Fibroblast of lung (primary cell): Measurements from ENCODE around the gene MACROD2. TPM values are rescaled to one million over a fixed set of nuclear protein-coding genes. Genes with fewer than 3 reads are reported as not detected.

Experiments used
- DNase-seq, 2 donors: peaks; one replicate each; pipeline versions ENCODE4 v3.0.0 to v3.0.0-alpha.2; 2010; ENCODE audit warnings: low read depth in 2 of 2
- H2AFZ ChIP-seq: 2 replicates; pipeline ENCODE4 v1.5.1; 2012; ENCODE audit warnings: low read length, control low read depth, inconsistent platforms
- H3K27ac ChIP-seq: 2 replicates; pipeline ENCODE4 v1.5.1; 2011; ENCODE audit warnings: low read length, control low read depth; ENCODE audit not compliant: insufficient read depth
- H3K27me3 ChIP-seq: 2 replicates; pipeline ENCODE4 v1.5.1; 2011; ENCODE audit warnings: mild to moderate bottlenecking, low read length; ENCODE audit not compliant: control insufficient read depth, insufficient read depth
- H3K36me3 ChIP-seq: 2 replicates; pipeline ENCODE4 v1.5.1; 2011; ENCODE audit warnings: low read length; ENCODE audit not compliant: control insufficient read depth, insufficient read depth
- H3K4me1 ChIP-seq: 2 replicates; pipeline ENCODE4 v1.5.1; 2011; ENCODE audit warnings: low read length; ENCODE audit not compliant: control insufficient read depth, insufficient read depth; ENCODE audit errors: extremely low read depth
- H3K4me2 ChIP-seq: 2 replicates; pipeline ENCODE4 v1.5.1; 2011; ENCODE audit warnings: low read length, control low read depth; ENCODE audit not compliant: insufficient read depth; ENCODE audit errors: extremely low read depth
- H3K4me3 ChIP-seq, 4 experiments: fragments of 200-600 bp in 1 of 4; sonication (generic) in 1 of 4; replicated peaks in 1 of 4; 2 replicates each; pipeline ENCODE4 v1.5.1; 2011 to 2016; ENCODE audit warnings: low read length in 4 of 4, low read depth in 3 of 4, mild to moderate bottlenecking in 3 of 4, control low read depth in 2 of 4, inconsistent platforms in 1 of 4, mixed read lengths in 1 of 4; ENCODE audit not compliant: insufficient read depth in 1 of 4; ENCODE audit errors: control extremely low read depth in 1 of 4
- H3K79me2 ChIP-seq: 2 replicates; pipeline ENCODE4 v1.5.1; 2012; ENCODE audit warnings: mild to moderate bottlenecking, low read length, inconsistent platforms; ENCODE audit not compliant: control insufficient read depth, insufficient read depth
- H3K9ac ChIP-seq: 2 replicates; pipeline ENCODE4 v1.5.1; 2011; ENCODE audit warnings: mild to moderate bottlenecking, low read length, control low read depth; ENCODE audit not compliant: insufficient read depth
- H3K9me3 ChIP-seq: 2 replicates; pipeline ENCODE4 v1.5.1; 2012; ENCODE audit warnings: low read depth, low read length; ENCODE audit not compliant: control insufficient read depth, insufficient read depth
- H4K20me1 ChIP-seq: 2 replicates; pipeline ENCODE4 v1.5.1; 2011; ENCODE audit warnings: low read length; ENCODE audit not compliant: control insufficient read depth, insufficient read depth; ENCODE audit errors: extremely low read depth
- CTCF ChIP-seq, 2 donors: IDR thresholded peaks in 1 of 2; conservative IDR thresholded peaks in 1 of 2; 1 replicate in 1 of 2; 2 replicates in 1 of 2; pipeline ENCODE4 v1.5.1; 2011 to 2012; ENCODE audit warnings: low read length in 2 of 2, control low read depth in 1 of 2, inconsistent platforms in 1 of 2, low read depth in 1 of 2, mild to moderate bottlenecking in 1 of 2
- EZH2 ChIP-seq: IDR thresholded peaks from 2 replicates; pipeline ENCODE4 v1.5.1; 2012; ENCODE audit warnings: low read length, control low read depth, mild to moderate bottlenecking; ENCODE audit errors: missing control alignments
- polyA plus RNA-seq, 2 donors: library from polyadenylated mRNA; depleted of rRNA in 1 of 2; stranded (reverse) in 1 of 2; unstranded in 1 of 2; fragments of >200 nt; gene quantifications; 2 replicates each; pipeline ENCODE4 v1.2.1, GENCODE V29; 2011 to 2012; ENCODE audit warnings: missing spikeins in 1 of 2
- total RNA-seq: library from RNA; depleted of rRNA; stranded (reverse); fragments of >200 nt; gene quantifications from 2 replicates; pipeline ENCODE4 v1.2.1, GENCODE V29; 2014

MACROD2 gene
- total and polyA plus RNA-seq, 2 donors (not counting 1 experiment from before 2014, with no cell fraction given) = 0.54 to 1.7 TPM

GRCh38 chr20:14741616-14742015 is 746.3 kb downstream of the MACROD2 start:
- H3K9me3 ChIP-seq = no peaks in the 10 kb centered on the region
- H3K27me3 ChIP-seq = no peaks in the 10 kb centered on the region
- TF ChIP-seq CTCF (conservative IDR thresholded peaks at IDR 0.05 in 1 of 2, IDR thresholded peaks at IDR 0.05 in 1 of 2; ENCODE audit: low read depth in 1 of 2, low read length in 2 of 2) = no peak
- TF ChIP-seq EZH2 = no peak
- no peak for DNase-seq
- H3K4me3 ChIP-seq = no peak overlapping the region
- H4K20me1 ChIP-seq = no peaks in the 10 kb centered on the region
- no peak overlapping the region for H3K9ac ChIP-seq
- H3K27ac ChIP-seq = no peak overlapping the region
- no peaks in the 10 kb centered on the region for H3K79me2 ChIP-seq
- H3K4me1 ChIP-seq = no peaks in the 10 kb centered on the region
- H3K4me2 ChIP-seq = no peak overlapping the region
- no peak overlapping the region for H2AFZ ChIP-seq
- no peaks in the 10 kb centered on the region for H3K36me3 ChIP-seq

- no peaks in the 10 kb centered on the region for H3K27me3 ChIP-seq
- no peaks in the 10 kb centered on the region for H4K20me1 ChIP-seq
- no peak overlapping the region for H2AFZ ChIP-seq
- TF ChIP-seq EZH2 = no peak
- no peak for TF ChIP-seq CTCF (conservative IDR thresholded peaks at IDR 0.05 in 1 of 2, IDR thresholded peaks at IDR 0.05 in 1 of 2; ENCODE audit: low read depth in 1 of 2, low read length in 2 of 2)
- no peak overlapping the region for H3K27ac ChIP-seq
- no peak overlapping the region for H3K9ac ChIP-seq
- H3K79me2 ChIP-seq = no peaks in the 10 kb centered on the region
- H3K4me1 ChIP-seq = no peaks in the 10 kb centered on the region
- no peaks in the 10 kb centered on the region for H3K9me3 ChIP-seq
- no peaks in the 10 kb centered on the region for H3K36me3 ChIP-seq
- H3K4me2 ChIP-seq = no peak overlapping the region
- no peak overlapping the region for H3K4me3 ChIP-seq
- DNase-seq = no peak
These were observed 749.4 kb downstream of the MACROD2 start for GRCh38 chr20:14744723-14745122.

- TF ChIP-seq CTCF (conservative IDR thresholded peaks at IDR 0.05 in 1 of 2, IDR thresholded peaks at IDR 0.05 in 1 of 2; ENCODE audit: low read depth in 1 of 2, low read length in 2 of 2) (no peak), EZH2 (no peak)
- DNase-seq = no peak
- no peak overlapping the region for H2AFZ ChIP-seq
These were observed 750.5 kb downstream of the MACROD2 start for GRCh38 chr20:14745830-14746229.

More at GRCh38 chr20:14745830-14746229, 750.5 kb downstream of the MACROD2 start:
- Histone ChIP-seq H4K20me1 (no peaks in the 10 kb centered on the region), H3K4me3 (no peak overlapping the region), H3K27ac (no peak overlapping the region), H3K4me1 (no peaks in the 10 kb centered on the region), H3K4me2 (no peak overlapping the region), H3K79me2 (no peaks in the 10 kb centered on the region), H3K9me3 (no peaks in the 10 kb centered on the region), H3K36me3 (no peaks in the 10 kb centered on the region), H3K27me3 (no peaks in the 10 kb centered on the region), H3K9ac (no peak overlapping the region)
